GM10266 (cell line): Measurements from ENCODE around the gene KCNMB3.
"Not testable (repeated sequence)": the region's sequence is repeated elsewhere in the genome, so short reads cannot be mapped to it uniquely, and the experiment has no call there.

ENCODE experiments used
- DNase-seq: peaks from one replicate; pipeline ENCODE4 v3.0.0; 2012; ENCODE audit errors: extremely low spot score
- TF ChIP-seq, protein P1 (sequence below): IDR thresholded peaks from 2 replicates; pipeline ENCODE4 v1.5.1; 2012; ENCODE audit warnings: mild to moderate bottlenecking, low read depth; ENCODE audit not compliant: control insufficient read depth, insufficient read depth; ENCODE audit errors: missing control alignments

KCNMB3 gene

GRCh38 chr3:179236669-179237301, 14.1 kb downstream of the KCNMB3 start:
- DNase-seq: no peak
- TF ChIP-seq, protein P1, sequence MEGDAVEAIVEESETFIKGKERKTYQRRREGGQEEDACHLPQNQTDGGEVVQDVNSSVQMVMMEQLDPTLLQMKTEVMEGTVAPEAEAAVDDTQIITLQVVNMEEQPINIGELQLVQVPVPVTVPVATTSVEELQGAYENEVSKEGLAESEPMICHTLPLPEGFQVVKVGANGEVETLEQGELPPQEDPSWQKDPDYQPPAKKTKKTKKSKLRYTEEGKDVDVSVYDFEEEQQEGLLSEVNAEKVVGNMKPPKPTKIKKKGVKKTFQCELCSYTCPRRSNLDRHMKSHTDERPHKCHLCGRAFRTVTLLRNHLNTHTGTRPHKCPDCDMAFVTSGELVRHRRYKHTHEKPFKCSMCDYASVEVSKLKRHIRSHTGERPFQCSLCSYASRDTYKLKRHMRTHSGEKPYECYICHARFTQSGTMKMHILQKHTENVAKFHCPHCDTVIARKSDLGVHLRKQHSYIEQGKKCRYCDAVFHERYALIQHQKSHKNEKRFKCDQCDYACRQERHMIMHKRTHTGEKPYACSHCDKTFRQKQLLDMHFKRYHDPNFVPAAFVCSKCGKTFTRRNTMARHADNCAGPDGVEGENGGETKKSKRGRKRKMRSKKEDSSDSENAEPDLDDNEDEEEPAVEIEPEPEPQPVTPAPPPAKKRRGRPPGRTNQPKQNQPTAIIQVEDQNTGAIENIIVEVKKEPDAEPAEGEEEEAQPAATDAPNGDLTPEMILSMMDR: no peak

DNA sequence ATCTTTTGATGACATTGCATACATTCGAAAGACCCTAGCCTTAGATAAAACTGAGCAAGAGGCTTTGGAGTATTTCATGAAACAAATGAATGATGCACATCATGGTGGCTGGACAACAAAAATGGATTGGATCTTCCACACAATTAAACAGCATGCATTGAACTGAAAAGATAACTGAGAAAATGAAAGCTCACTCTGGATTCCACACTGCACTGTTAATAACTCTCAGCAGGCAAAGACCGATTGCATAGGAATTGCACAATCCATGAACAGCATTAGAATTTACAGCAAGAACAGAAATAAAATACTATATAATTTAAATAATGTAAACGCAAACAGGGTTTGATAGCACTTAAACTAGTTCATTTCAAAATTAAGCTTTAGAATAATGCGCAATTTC, 16.7 kb downstream of the KCNMB3 start:
- TF ChIP-seq, protein P1: no peak
- DNase-seq: no peak

DNA sequence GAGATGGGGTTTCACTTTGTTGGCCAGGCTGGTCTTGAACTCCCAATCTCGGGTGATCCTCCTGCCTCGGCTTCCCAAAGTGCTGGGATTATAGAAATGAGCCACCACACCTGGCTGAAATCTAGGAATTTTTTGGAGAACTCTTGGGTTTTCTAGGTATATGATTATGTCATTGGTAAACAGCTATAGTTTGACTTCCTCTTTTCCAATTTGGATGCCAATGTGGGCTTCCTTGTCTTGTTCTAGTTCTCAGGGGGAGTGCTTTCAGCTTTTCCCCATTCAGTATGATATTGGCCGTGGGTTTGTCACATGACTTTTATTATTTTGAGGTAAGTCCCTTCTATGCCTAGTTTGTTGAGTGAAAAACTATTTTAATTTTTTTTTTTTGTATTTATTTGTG, 17.9 kb downstream of the KCNMB3 start:
- TF ChIP-seq, protein P1: no peak
- no peak for DNase-seq

- DNase-seq: no peak
- TF ChIP-seq, protein P1: no peak
Measured at GRCh38 chr3:179229177-179229576, 21.7 kb downstream of the KCNMB3 start.

DNA sequence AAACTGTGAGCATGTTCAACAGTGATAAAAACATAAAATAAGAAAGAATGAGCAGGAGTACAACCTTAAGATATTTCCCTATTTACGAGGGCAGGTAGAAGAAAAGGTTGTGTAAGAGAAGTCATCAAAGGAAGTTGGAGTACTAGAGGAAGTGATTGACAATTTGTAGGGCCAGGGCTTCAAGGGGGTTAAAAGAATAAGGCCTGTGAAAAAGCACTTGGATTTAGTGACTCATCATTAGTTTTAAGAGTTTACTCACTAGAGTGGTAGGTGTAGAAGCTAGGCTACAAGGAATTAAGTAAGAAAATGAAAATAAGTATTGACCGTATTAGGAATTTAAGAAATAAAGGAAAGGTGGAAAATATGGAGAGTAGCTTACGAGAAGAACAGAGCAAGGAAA, 23.6 kb downstream of the KCNMB3 start:
- TF ChIP-seq, protein P1: no peak
- DNase-seq: no peak

- TF ChIP-seq, protein P1: no peak
- DNase-seq: peak; percentile 21
Measured at GRCh38 chr3:179224584-179224983, 26.3 kb downstream of the KCNMB3 start.

- DNase-seq: no peak
- TF ChIP-seq, protein P1: no peak
Measured at GRCh38 chr3:179223548-179223947, 27.4 kb downstream of the KCNMB3 start.

- not testable (repeated sequence) for DNase-seq
Measured at GRCh38 chr3:179218213-179218612, 32.7 kb downstream of the KCNMB3 start.

- DNase-seq: not testable (repeated sequence)
Measured at GRCh38 chr3:179215550-179215949, 35.4 kb downstream of the KCNMB3 start.
